ENCODE results near the gene TUB. TPM values are rescaled to one million over a fixed set of nuclear protein-coding genes. Genes with fewer than 3 reads are reported as not detected.

Gene TUB
- total RNA-seq, 1 experiment from 2014 or later, result not detected

- no peak for DNase-seq (ENCODE audit: low spot score)
These were observed 35.2 kb upstream of the TUB start for GRCh38 chr11:8045839-8046238.

GRCh38 chr11:8047382-8047781 lies 33.6 kb upstream of the TUB start:
- DNase-seq (ENCODE audit: low spot score), result no peak

GRCh38 chr11:8049084-8049483 lies 31.9 kb upstream of the TUB start:
- no peak for DNase-seq (ENCODE audit: low spot score)

- no peak for DNase-seq (ENCODE audit: low spot score)
These were observed 25.7 kb upstream of the TUB start for GRCh38 chr11:8055091-8055835.

GRCh38 chr11:8055836-8056526 lies 25.0 kb upstream of the TUB start:
- DNase-seq (ENCODE audit: low spot score), result no peak

- DNase-seq (ENCODE audit: low spot score), result no peak
These were observed 24.1 kb upstream of the TUB start for GRCh38 chr11:8056810-8057463.

GRCh38 chr11:8058216-8058615 lies 22.8 kb upstream of the TUB start:
- no peak for DNase-seq (ENCODE audit: low spot score)

- DNase-seq (ENCODE audit: low spot score), result no peak
These were observed 22.0 kb upstream of the TUB start for GRCh38 chr11:8059030-8059429.

- DNase-seq (ENCODE audit: low spot score), result no peak
These were observed 21.4 kb upstream of the TUB start for GRCh38 chr11:8059571-8060011.

GRCh38 chr11:8060146-8060719 lies 20.8 kb upstream of the TUB start:
- no peak for DNase-seq (ENCODE audit: low spot score)

GRCh38 chr11:8060801-8061554 lies 20.0 kb upstream of the TUB start:
- DNase-seq (ENCODE audit: low spot score), result no peak

GRCh38 chr11:8061555-8062428 lies 19.2 kb upstream of the TUB start:
- DNase-seq (ENCODE audit: low spot score), result no peak

GRCh38 chr11:8062781-8063257 lies 18.2 kb upstream of the TUB start:
- DNase-seq (ENCODE audit: low spot score), result no peak

GRCh38 chr11:8063324-8063723 lies 17.7 kb upstream of the TUB start:
- DNase-seq (ENCODE audit: low spot score), result no peak

GRCh38 chr11:8065031-8065430 lies 16.0 kb upstream of the TUB start:
- DNase-seq (ENCODE audit: low spot score), result no peak

- no peak for DNase-seq (ENCODE audit: low spot score)
These were observed 14.7 kb upstream of the TUB start for GRCh38 chr11:8066036-8066910.

- no peak for DNase-seq (ENCODE audit: low spot score)
These were observed 14.0 kb upstream of the TUB start for GRCh38 chr11:8066911-8067455.

- no peak for DNase-seq (ENCODE audit: low spot score)
These were observed 13.5 kb upstream of the TUB start for GRCh38 chr11:8067567-8067928.

- DNase-seq (ENCODE audit: low spot score), result no peak
These were observed 13.0 kb upstream of the TUB start for GRCh38 chr11:8067929-8068575.
